SKM-1 treated with dmso at 0.1 percent for 144 hours (cell line): ENCODE data around the gene PRR23E.

Experiments used
- DNase-seq: peaks from one replicate; lab custom pipeline; 2025; ENCODE audit not compliant: unreplicated experiment; lab: John Stamatoyannopoulos, UW

PRR23E gene

DNA sequence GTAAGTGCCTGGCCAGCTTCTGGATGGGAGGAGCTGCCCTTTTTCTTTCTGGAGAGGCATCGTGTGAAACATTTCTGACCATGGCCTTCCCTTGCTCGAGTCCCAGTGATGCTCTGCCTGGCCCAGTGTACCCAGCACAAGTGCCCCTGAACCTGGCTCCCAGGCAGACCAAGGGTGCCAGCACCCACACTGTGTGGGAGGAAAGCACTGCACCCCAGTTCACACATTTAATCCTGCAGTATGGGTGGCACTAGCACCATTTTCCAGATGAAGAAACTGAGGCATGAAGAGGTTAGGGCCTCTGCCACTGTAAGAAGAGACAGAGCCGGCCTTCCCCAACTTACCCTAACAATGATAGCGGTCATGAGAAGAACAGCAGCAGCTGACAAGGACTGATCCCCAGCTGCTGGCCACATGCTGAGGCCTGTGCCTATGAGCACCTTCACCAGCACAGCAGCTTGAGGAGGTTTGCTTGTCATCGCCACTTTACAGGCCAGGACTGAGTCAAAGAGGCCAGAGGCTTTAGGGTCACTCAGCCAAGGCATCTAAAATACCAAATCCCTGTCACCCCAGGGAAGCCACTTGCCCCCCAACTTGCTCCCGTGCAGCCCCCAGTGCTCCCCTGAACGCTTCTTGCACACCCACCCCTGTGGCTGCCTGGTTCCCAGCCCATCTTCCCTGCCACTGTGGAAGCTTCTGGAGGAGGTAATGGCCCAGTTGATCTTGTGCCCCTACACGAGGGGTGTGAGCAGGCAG is 15.0 kb downstream of the PRR23E start:
- no peak for DNase-seq

DNA sequence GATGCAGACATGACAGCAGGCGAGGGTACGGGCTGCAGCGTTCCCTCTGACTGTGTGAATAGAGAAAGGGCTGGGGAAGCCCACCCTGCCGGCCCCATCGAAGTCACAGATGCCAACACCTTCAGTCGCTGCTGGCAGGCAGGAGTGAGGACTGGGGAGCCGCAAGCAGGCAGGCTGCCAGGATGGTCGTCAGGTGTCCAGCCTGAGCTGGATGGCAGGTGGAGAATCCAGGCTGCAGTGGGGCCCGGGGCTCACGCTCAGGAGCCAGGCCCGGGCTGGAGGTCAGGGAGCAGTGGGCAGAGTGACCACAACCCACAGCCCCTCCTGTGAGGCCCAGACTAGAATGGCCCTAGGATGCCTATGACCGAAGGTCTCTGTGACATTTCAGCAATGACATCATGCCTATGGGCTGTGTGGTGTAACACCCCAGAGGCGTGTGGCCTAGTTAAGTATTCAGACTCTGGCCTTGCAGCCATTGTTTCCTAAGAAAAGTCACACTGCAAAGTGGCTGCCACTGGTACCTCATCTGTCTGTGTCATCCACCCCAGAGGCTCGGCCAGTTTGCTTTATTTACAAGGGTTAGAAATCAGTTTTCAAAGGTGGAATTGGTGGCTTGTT is 15.7 kb downstream of the PRR23E start:
- no peak for DNase-seq

DNA sequence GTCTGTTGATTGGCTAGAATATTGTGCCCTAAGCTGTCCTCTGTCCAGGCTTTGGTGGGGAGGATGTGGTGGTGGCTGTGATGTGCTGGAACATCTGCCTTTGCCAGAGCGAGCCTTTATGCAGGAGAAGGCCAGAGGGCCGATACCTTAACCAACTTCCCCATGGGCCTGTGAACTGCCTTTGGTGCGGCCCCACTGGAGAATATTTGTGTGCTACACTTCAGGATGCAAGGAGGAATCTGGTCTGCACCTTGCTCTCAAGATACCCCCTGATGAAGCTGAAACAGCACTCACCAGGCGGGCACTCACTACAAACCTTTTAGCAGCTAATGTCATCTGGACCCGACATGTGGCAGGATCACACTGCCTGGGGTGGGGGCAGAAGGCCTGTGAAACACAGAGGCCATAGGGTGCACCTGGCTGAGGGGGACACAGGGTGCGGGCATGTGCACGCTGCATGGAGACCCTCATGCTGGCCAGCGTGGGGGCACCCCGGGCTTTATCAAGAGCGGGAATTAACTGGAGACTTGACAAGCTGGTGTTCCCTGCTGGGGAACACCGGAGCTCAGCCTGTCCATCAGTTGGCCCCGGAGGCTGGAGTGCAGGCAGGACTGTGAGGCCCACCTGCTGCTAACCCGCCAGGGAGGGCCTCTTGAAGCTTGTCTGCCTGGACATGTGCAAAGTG is 16.4 kb downstream of the PRR23E start:
- no peak for DNase-seq

DNA sequence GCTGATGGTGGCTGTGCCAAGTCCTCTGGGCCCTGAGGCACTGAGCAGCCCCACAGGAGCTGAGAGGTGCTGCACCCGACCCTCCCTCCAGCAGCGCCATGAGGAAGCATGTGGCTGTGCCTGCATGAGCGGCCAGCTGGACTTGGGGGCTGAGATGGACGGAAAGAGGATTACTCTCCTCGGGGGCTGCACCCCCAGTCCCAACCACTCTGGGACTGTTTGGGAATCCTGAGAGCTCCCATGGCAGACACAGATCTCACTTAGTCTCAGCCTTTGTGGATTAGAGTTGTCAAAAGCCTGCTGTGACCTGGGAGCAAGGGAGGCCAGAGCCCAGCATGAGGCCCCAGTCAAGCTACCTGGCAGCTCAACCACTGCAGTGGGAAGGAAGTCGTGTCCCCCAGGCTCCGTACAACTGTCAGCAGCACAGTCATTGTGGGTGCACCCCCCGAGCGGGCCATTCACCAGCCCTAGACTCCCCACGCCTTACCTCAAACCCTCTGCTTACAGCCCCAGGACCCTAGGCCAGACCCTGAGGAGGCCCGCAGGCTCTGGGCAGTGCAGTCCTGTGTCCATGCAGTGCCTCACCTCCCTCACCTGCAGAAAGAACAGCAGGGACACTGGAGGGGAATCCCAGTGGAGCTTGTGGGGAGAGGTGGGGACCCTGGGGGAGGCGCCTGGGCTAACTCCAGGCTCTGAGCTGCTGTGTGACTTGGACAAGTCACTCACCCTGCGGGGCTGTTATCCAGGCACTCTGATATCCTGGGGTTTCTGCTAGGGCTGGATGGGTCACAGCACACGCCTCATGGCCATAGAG is 17.1 kb downstream of the PRR23E start:
- DNase-seq: no peak

DNA sequence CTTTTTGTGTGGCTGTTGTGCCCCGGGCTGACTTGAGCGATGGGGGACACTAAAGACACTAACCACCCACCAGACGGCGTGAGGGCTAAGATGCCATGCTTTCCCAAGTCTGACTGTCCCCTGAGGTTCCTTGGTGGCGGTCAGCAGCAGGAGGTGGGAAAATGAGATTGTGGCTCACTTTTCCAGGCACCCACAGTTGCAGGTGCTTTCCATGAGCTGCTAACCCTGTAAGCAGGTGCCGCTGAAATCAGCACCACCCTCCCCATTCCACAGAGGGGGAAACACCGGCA is 17.7 kb downstream of the PRR23E start:
- DNase-seq: no peak

DNA sequence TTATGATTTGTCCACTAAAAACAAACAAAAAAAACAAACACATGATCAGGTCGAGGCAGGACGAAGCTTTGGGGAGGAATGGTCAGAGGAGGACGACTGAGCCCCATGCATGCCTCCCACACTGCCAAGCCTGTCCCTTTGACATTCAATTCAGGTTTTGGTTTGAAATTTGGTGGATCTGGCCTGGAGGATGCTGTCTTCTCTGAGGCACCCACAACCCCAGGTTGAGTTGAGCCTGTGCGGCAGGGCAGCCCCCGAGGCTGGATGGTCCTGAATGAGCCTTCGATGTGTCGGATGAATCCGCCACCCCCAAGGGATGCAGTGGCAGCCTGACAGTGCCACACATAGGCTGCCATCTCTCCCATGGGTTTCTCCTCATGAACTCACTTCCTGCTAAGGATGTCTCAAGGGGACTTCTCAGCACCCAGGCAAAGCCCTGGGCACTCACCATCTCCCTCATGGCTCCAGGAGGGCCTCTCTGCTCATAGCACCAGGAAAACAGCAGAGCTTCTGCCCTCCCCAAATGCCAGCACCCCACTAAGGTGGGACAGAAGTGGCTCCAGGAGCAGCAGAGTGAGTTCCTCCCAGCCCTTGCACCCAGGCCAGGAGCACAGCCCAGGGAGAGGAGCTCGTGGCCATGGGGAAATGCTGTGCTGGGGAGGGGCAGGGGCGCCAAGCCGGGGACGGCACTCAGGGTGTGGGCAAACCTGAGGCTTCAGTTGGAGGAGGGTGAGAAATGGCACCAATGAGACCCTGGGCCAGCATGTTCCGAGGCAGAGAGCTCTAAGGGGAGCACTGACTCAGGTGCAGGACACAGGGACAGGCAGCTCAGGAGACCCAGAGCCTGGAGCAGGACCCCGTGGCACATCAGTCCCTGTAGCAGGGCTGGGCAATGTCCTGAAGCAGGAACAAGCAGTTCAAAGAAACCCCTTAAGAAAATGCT is 18.5 kb downstream of the PRR23E start:
- DNase-seq: no peak

DNA sequence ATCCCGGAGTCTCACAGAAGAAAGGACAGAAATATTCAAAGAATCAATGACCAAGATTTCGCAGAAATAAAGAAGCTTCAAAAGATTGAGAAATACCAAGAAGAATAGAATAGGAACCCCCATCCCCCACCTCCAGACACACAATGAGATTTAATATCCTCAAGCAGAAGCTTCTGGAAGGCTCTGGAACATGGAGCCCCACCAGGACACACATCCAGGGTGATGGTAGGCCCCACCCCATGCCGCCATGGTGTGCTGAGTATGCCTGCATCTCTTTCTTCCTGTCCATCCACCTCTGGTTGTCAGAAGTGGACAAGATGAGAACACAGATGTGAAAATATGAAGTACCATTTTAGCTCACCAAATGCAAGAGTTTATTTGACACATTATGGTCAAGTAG is 19.3 kb downstream of the PRR23E start:
- no peak for DNase-seq

DNA sequence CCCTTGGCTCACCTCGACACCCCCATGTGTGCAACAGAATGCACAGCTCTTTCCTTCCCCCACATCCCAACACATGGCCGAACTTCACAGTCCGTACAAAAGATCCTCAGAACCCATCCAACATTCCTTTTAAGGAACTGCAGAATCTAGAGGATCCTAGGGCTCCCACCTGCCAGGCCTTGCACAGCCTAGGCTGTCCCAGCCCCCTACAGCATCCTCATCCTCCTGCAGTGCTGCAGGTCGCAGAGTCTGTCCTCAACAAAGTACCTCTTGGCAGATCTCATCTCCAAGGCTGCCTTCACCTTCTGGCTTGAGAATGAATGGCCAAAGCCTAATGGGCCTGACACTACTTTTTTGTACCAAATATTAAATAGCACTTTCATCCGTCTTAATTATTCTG is 19.8 kb downstream of the PRR23E start:
- no peak for DNase-seq

DNA sequence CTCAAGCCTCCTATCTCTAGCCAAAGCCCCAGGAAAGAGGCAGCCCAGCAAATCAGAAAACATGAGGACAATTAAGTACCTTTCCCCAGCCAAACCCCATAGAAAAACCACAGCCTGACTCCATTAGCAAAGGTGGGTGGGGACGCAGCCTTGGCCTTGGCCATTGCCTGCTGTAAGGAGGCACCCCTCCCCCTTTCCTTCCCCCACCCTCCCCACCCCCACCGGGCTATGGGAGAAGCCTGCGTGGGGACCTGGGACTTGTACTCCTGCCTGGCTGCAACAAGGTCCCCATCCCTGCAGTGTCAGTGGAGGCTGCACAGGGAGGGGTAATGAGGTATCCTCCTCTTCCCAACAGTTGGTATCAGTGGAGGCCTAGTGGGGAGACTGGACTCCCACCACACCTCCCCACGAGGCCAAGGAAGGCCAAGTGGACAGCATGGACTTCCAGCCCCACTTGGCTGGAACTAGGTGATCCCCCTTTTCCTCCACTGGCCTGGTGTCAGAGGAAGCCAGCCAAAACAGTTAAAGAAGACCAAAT is 20.5 kb downstream of the PRR23E start:
- no peak for DNase-seq

DNA sequence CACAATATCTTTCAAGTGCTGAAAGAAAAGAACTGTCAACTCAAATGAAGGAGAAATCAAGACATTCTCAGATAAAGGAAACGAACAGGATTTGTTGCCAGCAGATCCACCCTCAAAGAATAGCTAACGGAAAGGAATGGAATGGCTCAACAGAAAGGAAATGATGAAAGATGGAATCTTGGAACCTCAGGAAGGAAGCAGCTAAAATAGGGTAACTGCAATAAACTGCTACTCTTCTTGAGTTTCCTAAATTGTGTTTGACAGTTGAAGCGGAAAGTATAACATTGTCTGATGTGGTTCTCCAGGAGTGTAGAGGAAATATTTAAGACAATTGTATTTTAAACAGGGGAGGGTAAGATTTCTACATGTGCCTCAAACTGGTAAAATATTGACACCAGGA is 22.0 kb downstream of the PRR23E start:
- no peak for DNase-seq

DNA sequence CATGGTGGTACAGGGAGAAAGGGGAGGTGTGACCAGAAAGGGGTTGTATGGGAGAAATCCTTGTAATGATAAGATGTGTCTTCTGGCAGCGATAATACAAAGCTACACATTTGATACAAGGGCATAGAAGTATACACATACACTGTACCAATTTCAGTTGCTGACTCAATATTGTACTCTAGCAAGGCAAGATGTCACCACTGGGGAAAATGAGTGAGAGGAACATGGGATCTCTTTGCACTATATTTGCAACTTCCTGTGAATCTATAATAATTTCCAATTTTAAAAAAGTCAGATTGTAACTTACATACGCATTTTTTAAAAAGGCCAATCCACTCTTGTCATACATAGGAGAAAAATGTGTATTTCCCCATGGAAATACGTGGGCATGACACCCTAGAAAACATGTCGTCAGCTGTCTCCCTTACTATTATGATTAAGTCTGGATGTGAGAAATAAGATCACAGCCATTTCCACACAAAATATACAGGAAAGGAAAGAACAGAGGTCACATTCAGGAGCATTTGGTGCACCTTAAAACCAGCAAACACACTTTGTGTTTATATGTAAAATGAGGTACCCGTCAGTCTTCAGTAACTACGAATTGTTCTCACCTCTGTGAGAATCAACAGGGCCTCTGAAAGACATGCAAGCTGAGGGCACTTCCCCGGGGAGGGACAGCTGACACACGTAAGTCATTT is 22.9 kb downstream of the PRR23E start:
- DNase-seq: no peak

DNA sequence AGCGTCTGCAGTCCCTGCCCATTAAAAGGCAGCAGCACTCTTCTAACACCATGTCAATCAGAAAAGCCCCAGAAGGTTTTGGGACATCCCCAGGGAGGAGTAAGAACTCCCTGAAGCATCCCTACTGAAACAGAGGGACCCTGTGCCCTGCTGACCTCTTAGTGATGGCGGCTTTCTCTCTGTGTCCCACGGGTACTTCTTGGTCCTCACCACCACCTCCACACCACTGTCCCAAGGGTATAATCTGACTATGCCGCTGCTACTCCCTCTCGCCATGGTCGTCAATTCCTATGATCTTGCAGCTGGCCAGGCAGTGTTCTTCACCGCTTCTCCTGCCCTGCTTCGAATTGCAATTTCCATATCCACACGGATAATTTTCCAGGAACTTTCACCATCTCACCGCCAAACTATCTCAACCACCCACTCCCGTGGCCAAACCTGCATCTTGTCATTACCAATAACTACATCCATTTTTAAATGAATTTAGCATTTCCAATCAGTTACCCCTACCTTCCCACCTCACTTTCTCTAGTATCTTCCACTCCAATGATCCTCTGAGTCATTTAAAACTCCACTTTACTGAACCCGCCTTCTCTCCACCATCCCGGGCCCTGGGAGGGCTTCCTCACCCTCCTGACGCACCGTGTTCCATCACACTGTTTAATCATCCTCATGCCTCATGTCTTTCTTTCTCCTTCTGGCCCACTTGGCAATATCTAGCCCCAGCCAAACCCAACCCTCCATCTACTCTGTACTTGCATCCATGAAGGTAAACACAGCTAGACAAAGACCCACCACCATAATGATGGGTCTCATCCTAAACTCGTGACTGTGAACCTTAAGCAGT is 23.7 kb downstream of the PRR23E start:
- no peak for DNase-seq

DNA sequence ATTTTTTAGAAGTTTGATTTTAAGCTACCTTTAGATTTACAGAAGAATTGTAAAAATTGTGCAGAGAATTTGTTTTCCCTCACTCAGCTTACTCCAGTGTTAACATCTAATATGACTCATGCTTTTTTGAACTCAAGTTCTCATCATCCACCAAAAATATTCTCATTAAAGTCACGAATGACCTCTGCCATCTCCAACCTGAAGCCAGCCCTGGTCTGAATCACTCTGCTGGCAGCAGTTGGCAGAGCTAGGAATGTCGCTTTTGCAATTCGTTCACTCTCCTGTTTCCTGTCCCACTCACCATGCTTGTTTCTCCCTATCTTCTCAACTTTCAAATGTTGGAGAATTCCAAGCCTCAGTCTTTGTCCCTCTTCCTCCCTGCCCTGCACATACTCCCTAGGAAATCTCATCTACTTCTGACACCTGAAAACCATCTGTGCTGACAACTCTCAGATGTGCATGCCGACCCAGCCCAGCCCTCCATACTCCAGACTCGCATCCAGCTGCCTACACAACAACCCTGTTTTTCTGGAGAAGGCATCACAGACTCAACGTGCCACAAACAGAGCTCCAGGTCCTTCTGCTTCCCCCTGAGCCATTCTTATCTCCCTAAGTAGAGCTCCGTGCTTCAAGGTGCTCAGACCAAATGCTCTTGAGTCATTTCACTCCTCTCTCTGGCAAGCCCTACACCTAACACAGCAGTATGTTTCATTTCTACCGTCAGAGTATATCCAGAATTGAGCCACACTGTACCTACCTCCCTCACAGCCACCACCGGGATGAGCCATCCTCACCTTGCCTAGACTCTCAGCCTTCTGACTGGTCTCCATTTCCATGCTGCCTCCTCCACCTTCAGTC is 24.9 kb downstream of the PRR23E start:
- DNase-seq: no peak

DNA sequence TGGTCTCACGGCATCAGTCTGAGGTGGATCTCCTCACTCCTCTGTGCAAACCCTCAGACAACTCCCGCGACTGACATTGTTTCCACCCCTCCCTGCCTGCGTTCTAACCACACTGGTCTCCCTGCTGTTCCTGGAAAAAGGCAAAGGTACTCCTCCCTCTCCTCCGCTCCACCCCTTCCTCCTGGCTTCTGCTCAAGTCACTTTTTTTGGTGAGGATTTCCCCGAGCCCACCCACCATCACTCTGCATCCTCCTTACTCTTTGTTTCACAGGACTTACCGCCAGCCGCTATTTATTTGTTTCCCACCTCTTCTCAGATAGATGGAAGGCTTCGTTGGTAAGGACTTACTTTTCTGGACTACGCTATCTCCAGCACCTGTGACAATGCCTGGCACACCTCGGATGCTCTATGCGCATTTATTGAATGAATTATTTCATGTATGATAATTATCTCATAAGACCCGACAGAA is 25.6 kb downstream of the PRR23E start:
- no peak for DNase-seq

DNA sequence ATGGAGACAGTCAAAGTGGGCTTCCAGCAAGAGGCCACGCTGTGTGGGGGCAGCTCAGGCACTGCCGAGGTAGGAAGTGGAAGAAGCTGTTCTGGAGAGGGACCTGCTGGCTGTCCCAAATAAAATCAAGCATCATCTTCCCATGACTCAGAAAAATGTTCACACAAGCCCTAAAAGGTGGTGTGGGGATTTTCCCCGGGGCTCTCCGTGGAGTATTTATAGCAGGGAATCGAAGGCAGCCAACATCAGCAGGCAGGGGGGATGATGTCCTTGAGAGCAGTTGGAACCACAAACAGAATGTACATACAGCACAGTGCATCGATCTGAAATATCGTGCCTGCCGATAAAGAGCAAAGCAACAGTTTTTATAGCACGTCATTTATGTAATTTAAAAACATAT is 27.6 kb downstream of the PRR23E start:
- no peak for DNase-seq

DNA sequence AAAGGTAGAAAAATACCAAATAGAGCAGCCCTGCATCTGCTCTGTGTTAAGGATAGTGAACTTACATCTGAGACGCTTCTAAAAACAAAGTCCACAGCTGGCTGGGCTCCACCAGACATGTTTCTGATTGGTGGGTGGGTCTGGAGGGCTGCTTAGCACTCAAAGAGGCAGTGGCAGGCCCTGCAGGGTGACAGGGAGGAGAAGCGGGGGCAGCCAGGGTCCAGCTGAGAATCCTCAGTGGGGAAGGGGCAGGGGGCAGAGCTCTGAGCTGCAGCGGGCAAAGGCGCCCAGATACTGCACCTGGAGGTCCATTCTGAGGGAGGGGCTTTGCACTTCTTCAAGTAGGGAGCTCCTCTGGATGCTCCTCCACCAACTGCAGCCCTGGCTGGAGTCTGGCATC is 28.1 kb downstream of the PRR23E start:
- DNase-seq: no peak

DNA sequence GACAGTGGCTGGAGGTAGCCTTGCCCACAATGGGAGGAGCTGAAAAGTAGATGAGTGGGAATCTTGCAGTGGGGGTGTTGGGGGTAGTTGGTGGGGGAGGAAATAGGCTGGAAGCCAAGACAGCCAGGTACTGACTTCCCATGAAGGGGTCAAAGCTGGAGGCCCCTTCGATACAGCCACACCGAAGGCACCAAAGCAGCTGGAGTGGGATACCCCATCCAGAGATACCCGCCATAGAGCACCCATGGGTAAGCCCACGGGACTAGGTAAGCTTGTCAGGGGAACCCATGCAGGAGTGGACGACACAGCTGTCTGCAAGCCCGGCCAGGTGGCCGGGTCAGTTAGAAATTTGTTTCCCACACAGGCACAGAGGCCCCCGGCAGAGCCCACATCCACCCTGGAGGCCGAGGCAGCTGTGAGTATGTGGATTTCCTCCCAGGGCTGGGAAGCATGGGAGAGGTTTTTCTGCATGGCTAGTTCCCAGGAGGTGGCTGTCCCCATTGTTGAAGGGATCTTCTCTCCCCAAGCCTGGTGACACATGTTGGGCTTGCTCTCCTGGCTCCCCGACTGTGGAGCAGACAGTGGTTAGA is 28.6 kb downstream of the PRR23E start:
- DNase-seq: no peak
